ENCODE data around the gene DCTN3. TPM values are rescaled to one million over a fixed set of nuclear protein-coding genes. Genes with fewer than 3 reads are reported as not detected.
A peak's percentile ranks its signal among the peaks of the same experiment; 100 is the strongest.

The DCTN3 gene
- total RNA-seq, 1 donor from 2014 or later: 31.7 TPM

DNA sequence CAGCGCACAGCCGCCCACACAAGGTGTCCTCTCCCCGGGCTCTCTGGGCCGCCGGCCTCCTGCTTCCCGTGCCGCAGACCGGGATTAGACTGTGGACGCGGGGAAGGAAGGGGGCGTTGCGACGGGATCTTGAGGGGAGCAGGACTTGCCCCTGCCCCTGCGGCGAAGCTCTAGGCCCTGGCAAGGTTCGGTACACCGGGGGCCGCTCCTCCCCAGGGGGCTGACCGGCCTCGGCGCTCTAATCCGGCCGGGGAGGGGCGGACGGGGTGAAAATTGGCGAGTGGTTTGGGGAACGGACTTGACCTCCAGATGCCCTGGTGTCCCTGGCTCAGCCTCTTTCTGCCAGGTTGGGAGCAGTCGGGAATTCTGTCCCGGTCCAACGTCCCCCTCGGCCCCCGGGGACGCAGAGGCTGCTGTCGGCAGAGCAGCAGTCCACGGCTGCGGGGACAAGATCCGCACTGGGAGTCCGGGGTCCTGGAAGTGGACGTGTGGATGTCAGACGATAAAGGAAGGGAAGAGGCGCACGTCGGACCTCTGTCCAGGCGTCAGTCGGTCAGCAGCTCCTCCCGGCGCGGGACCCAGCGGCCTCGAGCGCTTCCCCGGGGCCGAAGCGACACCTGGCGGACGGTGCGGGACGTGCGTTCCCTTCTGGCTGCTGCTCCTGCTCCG lies 28.9 kb downstream of the DCTN3 start:
- Histone ChIP-seq H3K36me3 (no peaks in the 10 kb centered on the region), H3K4me1 (peaks cover 6 to 42% of the 10 kb centered on the region in 2 donors), H3K27me3 (peaks cover 7% of the 10 kb centered on the region), H3K27ac (peak overlapping the region; percentile 26 to 39), H3K9me3 (no peaks in the 10 kb centered on the region), H3K4me3 (peak overlapping the region; percentile 46 to 72)
- peak; percentile 86 to 94 (median 93) for TF ChIP-seq CTCF (IDR thresholded peaks at IDR 0.05)
- peak; percentile 44 to 90 for DNase-seq (ENCODE audit: low spot score in 2 of 2)
- intact Hi-C loops (cut with DNase I): loop anchor here (2.0 to 5.0 kb wide), 4 partner anchors 43 to 264 kb away; partner anchors contain the start of genes KIF24 and NUDT2

DNA sequence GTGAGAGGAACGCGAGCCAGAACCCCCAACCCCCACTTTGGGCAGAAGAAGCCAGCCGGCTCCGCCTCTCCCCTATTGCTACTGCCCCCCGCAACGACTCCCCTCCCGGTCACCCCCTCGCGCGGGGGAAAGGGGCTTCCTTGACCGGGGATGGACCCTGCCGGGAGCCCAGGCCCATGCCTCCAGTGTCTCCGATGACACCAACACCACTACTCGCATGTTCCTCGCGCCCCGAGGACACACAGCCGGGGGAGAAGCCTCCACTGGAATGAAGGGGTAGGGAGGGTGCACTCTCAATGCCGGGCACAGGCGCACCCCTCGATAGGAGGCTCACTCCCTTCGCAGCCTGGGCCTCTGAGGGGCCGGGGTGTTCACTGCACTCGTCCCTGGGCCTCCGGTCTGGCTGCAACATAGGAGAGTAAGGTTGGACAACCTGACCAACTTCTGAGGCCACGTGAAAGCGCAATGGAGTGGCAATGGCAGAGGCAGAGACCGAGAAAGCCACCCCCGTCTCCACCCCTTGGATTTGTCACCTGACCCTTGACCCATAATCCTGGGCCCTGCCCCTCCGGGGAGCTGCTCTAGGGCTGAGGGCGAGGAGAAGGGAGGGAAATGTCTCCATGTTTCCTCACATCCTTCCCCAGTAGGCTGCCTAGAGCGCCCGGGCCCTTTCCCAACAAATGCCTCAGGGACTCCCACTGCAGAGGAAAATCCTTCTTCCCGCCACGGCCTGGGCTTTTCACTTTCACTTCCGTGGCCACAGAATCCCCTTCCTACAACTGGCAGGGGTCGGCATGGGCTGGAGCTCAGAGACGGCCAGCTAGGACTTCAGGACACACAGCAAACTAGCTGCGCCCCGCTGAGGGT lies 29.7 kb downstream of the DCTN3 start:
- Histone ChIP-seq H3K4me1 (peaks cover 6 to 42% of the 10 kb centered on the region in 2 donors), H3K4me3 (peak overlapping the region; percentile 66 to 72), H3K9me3 (no peaks in the 10 kb centered on the region), H3K36me3 (no peaks in the 10 kb centered on the region), H3K27me3 (peaks cover 12% of the 10 kb centered on the region), H3K27ac (peak overlapping the region; percentile 26 to 39)
- intact Hi-C loops (cut with DNase I): loop anchor here (2.0 to 5.0 kb wide), 4 partner anchors 42 to 263 kb away; partner anchors contain the start of genes KIF24 and NUDT2
- DNase-seq (ENCODE audit: low spot score in 2 of 2): peak in 1 of 2 donors; percentile 71
- TF ChIP-seq CTCF (IDR thresholded peaks at IDR 0.05): no peak

GRCh38 chr9:34589636-34590380 lies 30.5 kb downstream of the DCTN3 start, which contains the start of gene CNTFR:
Gene CNTFR (minus strand): TSS chr9:34589724. CDS start chr9:34568981, 20,743 bp downstream.
- Histone ChIP-seq H3K4me3 (peak within 1 kb of the TSS; percentile 66 to 72), H3K36me3 (no peaks in the 10 kb centered on the region), H3K9me3 (no peaks in the 10 kb centered on the region), H3K4me1 (peaks cover 6 to 42% of the 10 kb centered on the region in 2 donors), H3K27ac (peak within 1 kb of the TSS in 1 of 2 donors; percentile 39), H3K27me3 (peaks cover 15% of the 10 kb centered on the region)
- TF ChIP-seq CTCF (IDR thresholded peaks at IDR 0.05): no peak
- intact Hi-C loops (cut with DNase I): loop anchor here (1.0 to 5.0 kb wide), 5 partner anchors 41 to 263 kb away; partner anchors contain the start of genes KIF24 and NUDT2
- DNase-seq (ENCODE audit: low spot score in 2 of 2): peak in 1 of 2 donors; percentile 72

- no peaks in the 10 kb centered on the region for H3K36me3 ChIP-seq
- no peaks in the 10 kb centered on the region for H3K9me3 ChIP-seq
- no peak for DNase-seq (ENCODE audit: low spot score in 2 of 2)
- no peak overlapping the region for H3K27ac ChIP-seq
- H3K4me1 ChIP-seq: peaks cover 6 to 39% of the 10 kb centered on the region in 2 donors
- peak overlapping the region; percentile 66 to 72 for H3K4me3 ChIP-seq
- TF ChIP-seq CTCF (IDR thresholded peaks at IDR 0.05): no peak
- intact Hi-C loops (cut with DNase I): loop anchor here (1.0 kb wide), 1 partner anchor 66 kb away; no protein-coding TSS in a partner anchor
- H3K27me3 ChIP-seq: peaks cover 15% of the 10 kb centered on the region
These were observed 31.3 kb downstream of the DCTN3 start for GRCh38 chr9:34588671-34589635.

Data from ascending aorta (tissue), 2 donors.